HCT116 (cell line): ENCODE results near the gene EIF4ENIF1.

Experiments
- CEBPB ChIP-seq: IDR thresholded peaks from 2 replicates; pipeline ENCODE4 v1.6.1; 2012; ENCODE audit warnings: low read depth
- EGR1 ChIP-seq: IDR thresholded peaks from 2 replicates; pipeline ENCODE4 v1.6.1; 2012; ENCODE audit warnings: low read depth
- EZH2 ChIP-seq: fragments of 200-600 bp; sonication (generic); IDR thresholded peaks from 2 replicates; pipeline ENCODE4 v1.6.1; 2017; ENCODE audit warnings: antibody characterized with exemption, mixed run types
- POLR2A ChIP-seq: IDR thresholded peaks from 2 replicates; pipeline ENCODE4 v1.7.0; 2011; ENCODE audit warnings: borderline replicate concordance; ENCODE audit not compliant: insufficient read depth, insufficient read length; ENCODE audit errors: extremely low read depth
- RAD21 ChIP-seq: IDR thresholded peaks from 2 replicates; pipeline ENCODE4 v1.6.1; 2012; ENCODE audit warnings: low read depth, mild to moderate bottlenecking
- SP1 ChIP-seq: IDR thresholded peaks from 2 replicates; pipeline ENCODE4 v1.6.1; 2012; ENCODE audit warnings: low read depth
- ZNF274 ChIP-seq: fragments of 200-500 bp; sonication (Bioruptor generic); IDR thresholded peaks from 2 replicates; pipeline ENCODE4 v1.6.1; 2014; ENCODE audit warnings: mild to moderate bottlenecking, low read depth, low read length, inconsistent platforms
- TF ChIP-seq, protein P1 (sequence below), 3 experiments: fragments of 200-600 bp in 1 of 3; sonication (generic) in 1 of 3; IDR thresholded peaks in 2 of 3; conservative IDR thresholded peaks in 1 of 3; 2 replicates each; pipeline ENCODE4 v1.5.1; 2012 to 2017; ENCODE audit warnings: low read depth in 2 of 3, low read length in 2 of 3, antibody characterized with exemption in 1 of 3, borderline replicate concordance in 1 of 3, control low read depth in 1 of 3, mild to moderate bottlenecking in 1 of 3, mixed read lengths in 1 of 3, mixed run types in 1 of 3, moderate library complexity in 1 of 3; ENCODE audit not compliant: insufficient read depth in 1 of 3

DNA sequence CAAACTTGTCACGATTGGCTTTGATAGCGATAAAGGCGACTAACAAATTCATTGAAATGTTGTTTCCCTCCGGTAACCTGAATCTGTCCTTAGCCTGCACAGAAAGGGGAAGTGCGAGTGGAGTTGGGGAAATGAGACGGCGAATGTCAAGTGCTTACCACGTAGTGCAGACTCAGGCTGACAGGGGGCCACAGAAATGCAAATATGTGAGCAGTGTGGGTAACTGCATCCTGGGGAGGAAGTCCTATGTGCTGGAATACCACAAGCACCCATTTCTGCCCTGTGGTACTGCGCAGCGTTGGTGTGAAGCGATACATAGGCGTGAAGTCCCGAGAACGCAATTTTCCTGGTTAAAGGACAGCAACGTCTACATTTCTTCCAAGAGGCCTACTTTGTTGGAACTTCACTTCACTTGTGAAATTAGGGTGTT, 869 bp upstream of the EIF4ENIF1 start:
- TF ChIP-seq, protein P1, sequence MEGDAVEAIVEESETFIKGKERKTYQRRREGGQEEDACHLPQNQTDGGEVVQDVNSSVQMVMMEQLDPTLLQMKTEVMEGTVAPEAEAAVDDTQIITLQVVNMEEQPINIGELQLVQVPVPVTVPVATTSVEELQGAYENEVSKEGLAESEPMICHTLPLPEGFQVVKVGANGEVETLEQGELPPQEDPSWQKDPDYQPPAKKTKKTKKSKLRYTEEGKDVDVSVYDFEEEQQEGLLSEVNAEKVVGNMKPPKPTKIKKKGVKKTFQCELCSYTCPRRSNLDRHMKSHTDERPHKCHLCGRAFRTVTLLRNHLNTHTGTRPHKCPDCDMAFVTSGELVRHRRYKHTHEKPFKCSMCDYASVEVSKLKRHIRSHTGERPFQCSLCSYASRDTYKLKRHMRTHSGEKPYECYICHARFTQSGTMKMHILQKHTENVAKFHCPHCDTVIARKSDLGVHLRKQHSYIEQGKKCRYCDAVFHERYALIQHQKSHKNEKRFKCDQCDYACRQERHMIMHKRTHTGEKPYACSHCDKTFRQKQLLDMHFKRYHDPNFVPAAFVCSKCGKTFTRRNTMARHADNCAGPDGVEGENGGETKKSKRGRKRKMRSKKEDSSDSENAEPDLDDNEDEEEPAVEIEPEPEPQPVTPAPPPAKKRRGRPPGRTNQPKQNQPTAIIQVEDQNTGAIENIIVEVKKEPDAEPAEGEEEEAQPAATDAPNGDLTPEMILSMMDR (IDR thresholded peaks at IDR 0.05 in 2 of 3, conservative IDR thresholded peaks at IDR 0.05 in 1 of 3; ENCODE audit: borderline replicate concordance in 1 of 3, insufficient read depth in 1 of 3, low read depth in 2 of 3, low read length in 2 of 3) = no peak
- TF ChIP-seq CEBPB (no peak), RAD21 (no peak), SP1 (no peak), ZNF274 (no peak), EZH2 (no peak), EGR1 (no peak), POLR2A (no peak)
